Hematopoietic multipotent progenitor cell treated with erythropoietin and hydrocortisone succinate and interleukin-3 and kit ligand, for 15 days (in vitro differentiated cells): ENCODE measurements around the gene DNASE1L3.

ENCODE experiments used
- DNase-seq: peaks from one replicate; pipeline ENCODE4 v3.0.0-alpha.2; 2015; ENCODE audit warnings: low spot score

Gene DNASE1L3

DNA sequence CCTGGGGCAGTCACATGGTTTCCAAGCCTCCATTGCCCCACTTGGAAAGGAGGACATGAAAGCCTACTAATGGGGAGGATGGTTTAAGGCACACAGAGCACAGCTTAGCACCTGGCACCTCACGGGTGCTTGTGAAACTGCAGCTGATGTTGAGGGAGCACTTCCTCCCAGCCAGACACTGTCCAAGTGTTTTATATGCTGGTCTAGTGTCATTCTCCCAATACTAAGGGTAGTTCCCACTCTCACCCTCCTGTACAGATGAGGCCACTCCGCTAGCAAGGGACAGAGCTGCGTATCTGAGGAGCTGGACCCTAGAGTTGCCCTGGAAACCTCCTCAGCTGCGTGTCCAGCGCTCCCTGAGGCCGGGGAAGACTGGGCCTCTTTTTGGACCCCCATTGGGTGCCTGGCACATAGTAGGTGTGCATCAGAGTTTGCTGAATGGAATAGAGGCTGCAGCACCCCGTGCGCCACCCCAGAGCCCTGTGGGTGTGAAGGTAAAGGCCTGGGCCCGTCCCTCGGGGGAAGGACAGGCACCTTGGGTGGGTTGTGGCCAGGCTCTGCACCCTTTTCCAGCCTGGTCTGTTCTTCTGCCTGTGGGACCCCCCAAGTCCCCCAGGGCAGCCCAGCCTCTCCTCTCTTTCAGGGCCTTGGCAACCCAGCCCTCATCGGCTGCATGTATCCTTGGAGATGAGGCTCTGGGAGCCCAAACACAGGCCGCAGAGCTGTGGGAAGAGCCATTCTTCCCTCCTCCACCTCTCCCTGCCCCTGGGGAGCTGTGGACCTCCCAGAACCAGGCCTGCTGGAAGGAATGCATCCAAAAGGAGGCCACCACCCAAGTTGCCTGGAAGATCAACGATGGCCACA is 31.3 kb downstream of the DNASE1L3 start:
- DNase-seq = no peak

DNA sequence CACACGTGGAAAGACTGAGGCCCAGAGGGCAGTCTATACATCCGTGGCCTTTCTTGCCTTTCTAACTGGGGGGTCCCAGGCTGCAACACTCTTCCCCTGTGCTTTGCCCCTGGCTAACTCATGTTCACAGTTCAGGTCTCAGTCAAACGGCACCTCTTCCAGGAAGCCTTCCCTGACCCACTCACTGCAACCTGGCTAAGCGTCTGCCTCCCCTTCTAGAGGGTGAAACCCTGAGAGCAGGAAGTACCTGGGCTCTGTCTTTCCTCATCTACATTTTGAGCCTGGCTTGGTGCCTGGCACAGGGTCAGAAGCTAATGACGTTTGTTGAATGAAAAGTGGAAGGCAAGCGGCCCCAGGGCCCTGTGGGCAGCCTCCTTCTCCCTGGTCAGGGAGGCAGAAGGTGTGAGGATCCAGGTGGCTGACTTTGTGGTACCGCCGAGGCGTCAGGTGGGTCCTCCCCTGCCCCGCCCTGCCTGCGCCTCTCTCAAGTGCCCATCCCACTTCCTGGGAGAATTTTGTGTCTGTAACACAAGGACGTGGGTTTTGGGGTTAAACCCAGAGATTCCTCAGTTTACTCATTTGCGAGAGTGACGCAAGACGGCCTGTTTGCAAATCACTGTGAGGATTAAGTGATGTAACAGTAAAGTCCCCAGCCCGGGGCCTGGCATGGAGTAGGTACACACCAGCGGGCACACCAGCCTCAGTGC is 32.1 kb downstream of the DNASE1L3 start:
- DNase-seq = no peak

GRCh38 chr3:58177747-58178527 is 32.8 kb downstream of the DNASE1L3 start:
- peak; percentile 75 for DNase-seq

GRCh38 chr3:58176827-58177489 is 33.8 kb downstream of the DNASE1L3 start:
- DNase-seq = no peak

DNA sequence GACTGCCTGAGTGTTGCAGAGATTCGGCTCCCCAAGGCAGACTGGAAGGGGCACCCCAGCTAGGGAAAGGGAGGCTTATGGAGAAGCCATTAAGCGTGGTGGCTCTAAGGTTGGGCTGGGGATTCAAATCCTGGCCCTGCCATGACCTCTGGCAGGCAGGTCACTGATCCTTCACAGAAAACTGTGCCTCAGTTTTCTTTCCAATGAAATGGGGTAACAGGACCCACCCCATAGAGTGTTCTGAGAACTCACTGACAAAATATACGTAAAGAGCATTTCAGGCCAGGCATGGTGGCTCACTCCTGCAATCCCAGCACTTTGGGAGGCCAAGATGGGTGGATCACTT is 34.6 kb downstream of the DNASE1L3 start:
- DNase-seq = no peak

DNA sequence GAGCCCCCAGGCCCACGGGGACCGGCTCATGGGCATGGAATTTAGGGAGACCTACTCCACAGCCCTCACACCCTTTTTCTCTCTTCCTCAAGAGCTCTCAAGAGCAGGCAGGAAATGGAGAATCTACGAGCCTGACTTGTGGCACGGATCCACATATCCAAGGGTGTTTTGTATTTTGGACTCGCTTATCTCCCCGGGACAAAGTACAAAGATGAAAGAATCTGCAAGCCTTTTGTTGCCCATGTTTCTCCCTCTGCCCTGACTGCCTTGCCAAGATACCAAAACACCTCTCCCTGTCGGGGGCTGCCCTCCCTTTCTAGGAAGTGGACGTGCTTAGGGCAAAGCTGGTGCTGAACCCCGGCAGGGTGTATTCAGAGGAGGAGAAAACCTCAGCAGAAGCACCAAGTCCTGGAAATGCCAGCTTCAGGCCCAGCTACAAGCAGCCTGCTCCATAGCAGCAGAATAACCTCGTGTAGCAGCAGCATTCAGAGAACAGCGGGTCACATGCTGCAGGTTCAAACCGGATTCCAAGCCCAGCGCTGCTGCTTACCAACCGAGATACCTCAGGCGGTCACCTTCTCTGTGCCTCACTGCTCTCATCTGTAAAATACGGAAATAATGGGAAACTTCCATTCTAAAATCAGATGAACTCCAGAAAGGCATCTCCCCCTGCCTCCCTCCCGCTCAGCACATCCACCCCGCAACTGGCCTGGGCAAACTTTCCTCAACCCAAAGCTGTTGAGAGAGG is 35.2 kb downstream of the DNASE1L3 start:
- DNase-seq = no peak

DNA sequence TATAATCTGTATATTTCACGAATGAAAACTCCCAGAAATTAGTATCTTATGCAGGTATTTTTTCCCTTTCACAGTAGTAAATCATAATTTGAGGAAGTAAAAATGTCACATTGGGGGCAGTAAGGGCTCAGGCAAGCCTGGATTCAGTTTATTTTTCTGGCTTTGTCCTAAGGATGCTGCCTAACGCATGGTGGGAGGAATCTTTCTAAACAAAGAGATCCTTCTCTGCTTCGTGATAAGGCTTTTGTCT is 35.7 kb downstream of the DNASE1L3 start:
- DNase-seq = no peak

DNA sequence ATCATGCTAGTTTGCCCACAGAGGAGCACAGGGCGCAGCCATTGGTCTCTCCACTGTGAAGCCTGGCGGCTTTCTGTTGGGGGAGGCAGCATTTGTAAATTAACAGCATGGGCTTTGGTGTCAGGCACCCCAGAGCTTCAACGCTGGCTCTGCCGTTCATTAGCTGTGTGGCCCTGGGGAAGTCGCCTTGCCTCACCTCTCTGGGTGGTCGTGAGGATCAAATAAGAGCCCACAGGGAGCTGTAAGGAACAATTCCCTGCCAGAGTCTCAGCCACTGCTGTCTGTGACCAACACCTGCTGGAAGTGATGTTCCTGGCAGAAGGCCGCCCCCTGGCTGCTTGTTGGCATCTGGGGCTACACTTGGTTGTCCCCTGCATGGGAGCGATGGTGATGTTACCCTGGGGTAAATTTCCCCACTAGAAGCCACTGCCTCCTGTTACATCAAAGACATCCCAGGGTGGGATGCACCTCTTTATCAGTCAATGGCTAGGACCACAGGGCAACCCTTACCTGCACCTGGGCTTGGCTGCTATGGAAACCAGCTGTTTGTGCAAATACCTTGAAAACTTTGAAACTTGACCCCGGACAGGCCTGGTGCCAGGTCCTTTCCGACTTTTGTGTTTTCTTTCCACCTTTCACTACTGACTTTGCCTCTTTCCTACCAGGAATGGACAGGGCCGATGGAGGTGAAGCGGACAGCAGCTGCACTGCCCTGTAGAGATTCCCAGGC is 36.9 kb downstream of the DNASE1L3 start:
- no peak for DNase-seq

DNA sequence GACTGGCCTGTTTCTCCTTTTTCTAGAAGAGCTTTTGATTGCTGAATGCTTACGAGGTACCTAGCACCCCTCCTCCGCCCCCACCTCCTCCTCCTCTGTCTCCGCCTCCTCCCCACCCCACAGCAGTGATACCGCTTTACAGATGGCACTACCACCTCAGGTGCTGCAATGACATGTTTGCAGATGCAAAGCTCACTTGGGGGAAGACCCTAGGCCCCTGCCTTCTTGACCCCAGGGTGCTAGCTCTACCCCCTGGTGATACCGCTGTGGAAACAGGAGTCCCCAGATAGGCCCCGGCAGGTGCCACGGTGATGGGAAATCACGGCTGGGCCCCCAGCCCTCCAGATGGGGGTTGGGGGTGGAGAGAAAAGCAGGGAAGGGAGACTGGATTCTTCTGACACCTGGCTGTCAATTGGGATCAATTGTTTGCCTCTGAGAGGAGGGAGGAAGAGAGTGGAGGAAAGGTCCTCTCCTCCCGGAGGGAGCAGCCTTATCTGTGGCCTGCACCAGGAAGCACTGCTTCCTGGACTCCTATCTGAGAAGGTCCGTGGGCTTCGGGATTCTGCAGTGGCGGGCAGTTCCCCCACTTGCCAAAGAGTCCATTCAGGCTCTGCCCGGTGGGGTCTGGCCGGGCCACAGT is 37.6 kb downstream of the DNASE1L3 start:
- no peak for DNase-seq

GRCh38 chr3:58171126-58171525 is 39.6 kb downstream of the DNASE1L3 start:
- no peak for DNase-seq

DNA sequence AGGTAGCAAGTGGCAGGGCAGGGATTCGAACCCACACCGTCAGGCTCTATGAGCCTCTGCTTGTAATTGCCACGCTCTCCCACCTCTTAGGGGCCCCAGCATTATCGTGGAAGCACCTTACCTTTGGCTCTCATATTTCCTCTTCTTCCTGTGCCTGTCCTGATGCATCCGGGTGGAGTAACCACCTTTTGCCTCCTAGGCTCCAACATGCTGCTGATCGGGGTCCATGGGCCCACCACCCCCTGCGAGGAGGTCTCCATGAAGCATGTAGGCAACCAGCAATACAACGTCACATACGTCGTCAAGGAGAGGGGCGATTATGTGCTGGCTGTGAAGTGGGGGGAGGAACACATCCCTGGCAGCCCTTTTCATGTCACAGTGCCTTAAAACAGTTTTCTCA is 40.4 kb downstream of the DNASE1L3 start:
- DNase-seq = no peak

- no peak for DNase-seq
These were observed 41.4 kb downstream of the DNASE1L3 start for GRCh38 chr3:58169371-58169770.

- DNase-seq = no peak
These were observed 42.3 kb downstream of the DNASE1L3 start for GRCh38 chr3:58168498-58168897.

DNA sequence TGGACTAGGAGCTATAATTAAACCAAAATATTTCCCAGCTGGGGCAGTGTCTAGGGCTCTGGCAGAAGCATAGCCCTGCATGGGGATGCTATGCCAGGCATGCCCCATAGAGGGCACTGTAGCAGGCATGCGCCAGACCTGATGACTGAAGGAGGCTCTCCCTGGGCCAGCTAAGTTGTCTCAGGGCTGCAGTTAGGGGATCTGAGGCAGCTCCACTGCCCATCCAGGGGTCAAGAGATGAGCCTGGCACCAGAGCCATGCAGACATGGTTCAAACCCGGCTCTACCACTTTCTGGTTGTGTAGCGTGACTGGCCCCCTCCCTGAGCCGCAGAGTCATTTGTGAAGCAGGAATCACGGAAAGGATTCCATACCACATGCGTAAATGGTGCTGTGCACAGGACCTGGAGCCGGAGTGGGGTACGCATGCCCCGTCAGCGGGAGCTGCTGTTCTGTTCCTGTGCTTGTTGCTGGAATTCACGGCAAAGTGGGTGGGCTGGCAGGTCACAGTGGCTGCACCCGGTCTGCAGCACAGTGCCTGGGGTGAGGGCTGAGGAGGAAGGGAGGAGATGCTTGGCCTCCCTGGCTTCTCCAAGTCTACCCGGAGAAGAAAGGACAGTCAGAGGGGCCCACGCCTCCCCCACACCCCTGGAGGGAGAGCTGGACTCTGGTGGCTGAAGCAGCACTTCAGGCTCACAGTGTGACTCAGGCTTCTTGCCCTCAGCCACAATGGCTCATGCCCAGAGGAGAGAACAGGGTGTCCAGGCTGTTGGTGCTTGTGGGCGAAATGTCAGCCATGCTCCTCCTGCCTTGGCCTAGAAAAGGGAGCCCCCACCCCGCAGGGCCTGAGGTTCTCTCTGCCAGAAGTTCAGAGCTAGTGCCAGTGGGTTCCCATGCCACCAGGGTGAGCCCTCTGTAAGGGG is 43.1 kb downstream of the DNASE1L3 start:
- DNase-seq = peak; percentile 57

DNA sequence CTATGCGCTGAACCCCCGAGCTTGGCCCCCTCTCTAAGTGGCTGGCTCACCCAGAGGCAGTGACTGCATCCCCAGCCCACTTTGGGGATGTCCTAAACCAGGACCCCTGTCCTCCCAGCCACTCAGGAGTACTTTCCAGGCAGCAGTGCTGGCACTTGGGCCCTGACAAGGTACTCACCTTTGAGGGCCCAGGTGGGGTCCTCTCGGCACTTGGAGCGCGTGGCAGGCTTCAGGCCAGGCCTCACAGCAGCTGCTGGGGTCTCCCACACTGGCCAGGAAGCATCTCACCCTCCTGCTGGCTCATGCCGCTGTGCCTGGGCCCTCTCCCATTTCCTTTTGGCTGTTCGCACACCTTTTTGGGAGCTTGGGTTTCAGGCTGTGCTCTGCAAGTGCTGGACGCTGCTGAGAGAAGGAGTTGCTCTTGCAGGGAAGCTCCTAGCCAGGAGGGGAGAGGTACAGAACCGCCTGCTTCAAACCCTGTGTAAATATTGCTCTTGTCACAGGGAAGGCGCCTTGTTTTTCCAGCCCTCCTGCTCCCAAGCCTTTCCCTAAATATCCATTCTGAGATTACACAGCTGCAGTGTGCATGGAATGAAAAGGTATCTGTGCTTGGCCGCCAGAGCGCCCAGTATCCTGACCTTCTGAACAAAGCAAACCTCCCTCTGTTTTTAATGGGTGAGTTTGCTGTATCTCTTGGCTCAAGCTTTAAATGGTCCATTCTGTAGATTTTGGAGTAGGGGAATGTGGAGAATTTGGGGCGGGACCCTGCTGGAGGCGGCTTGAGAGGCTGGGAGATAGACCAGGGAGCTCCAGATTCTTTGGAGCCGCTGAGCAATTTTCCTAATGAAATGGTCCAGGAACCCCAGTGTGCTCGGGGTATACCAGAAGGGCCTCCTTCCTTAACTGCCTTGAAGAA is 45.6 kb downstream of the DNASE1L3 start:
- DNase-seq = no peak

GRCh38 chr3:58164199-58164879 is 46.4 kb downstream of the DNASE1L3 start:
- DNase-seq = no peak

- no peak for DNase-seq
These were observed 47.5 kb downstream of the DNASE1L3 start for GRCh38 chr3:58163234-58163633.
